ENCODE results near the gene PRPF39. TPM values are rescaled to one million over a fixed set of nuclear protein-coding genes. Genes with fewer than 3 reads are reported as not detected.

PRPF39 gene
- polyA plus RNA-seq, 2 of the 4 experiments (the other 2 are of a cell fraction): 24.4 to 57.5 TPM

DNA sequence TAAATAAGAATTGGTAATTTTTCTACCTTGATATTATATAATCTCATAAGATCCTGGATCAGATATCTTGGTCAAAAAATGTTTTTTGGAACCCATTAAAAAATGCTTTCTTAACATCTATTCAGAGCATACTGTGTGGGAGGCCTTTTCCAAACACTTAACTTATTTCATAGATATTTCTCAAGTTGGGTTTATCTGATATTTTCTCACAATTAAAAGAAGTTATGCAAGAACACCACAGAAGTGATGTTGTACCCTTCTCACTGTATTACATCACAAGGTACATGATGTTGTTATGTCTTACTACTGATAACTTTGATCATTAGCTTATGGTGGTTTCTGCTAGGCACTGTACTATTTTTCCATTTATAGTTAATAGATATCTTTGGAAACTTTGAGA is 23.4 kb upstream of the PRPF39 start:
- Histone ChIP-seq H3K27ac (no peak overlapping the region), H3K9me3 (no peaks in the 10 kb centered on the region), H3K4me3 (no peak overlapping the region), H3K4me1 (no peaks in the 10 kb centered on the region), H3K4me2 (no peak overlapping the region)
- TF ChIP-seq MAFK (IDR thresholded peaks at IDR 0.05; ENCODE audit: partially characterized antibody): no peak
- TF ChIP-seq POLR2A (IDR thresholded peaks at IDR 0.05; ENCODE audit: low read length): no peak
- TF ChIP-seq NPAS2 (CRISPR knock-in tag; IDR thresholded peaks at IDR 0.05; ENCODE audit: borderline replicate concordance): no peak
- TF ChIP-seq, protein P1, sequence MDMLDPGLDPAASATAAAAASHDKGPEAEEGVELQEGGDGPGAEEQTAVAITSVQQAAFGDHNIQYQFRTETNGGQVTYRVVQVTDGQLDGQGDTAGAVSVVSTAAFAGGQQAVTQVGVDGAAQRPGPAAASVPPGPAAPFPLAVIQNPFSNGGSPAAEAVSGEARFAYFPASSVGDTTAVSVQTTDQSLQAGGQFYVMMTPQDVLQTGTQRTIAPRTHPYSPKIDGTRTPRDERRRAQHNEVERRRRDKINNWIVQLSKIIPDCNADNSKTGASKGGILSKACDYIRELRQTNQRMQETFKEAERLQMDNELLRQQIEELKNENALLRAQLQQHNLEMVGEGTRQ (IDR thresholded peaks at IDR 0.05): no peak
- TF ChIP-seq MYC (IDR thresholded peaks at IDR 0.05; ENCODE audit: borderline replicate concordance, low read length): no peak
- no peak for TF ChIP-seq RFX5 (IDR thresholded peaks at IDR 0.05)
- TF ChIP-seq, protein P2, sequence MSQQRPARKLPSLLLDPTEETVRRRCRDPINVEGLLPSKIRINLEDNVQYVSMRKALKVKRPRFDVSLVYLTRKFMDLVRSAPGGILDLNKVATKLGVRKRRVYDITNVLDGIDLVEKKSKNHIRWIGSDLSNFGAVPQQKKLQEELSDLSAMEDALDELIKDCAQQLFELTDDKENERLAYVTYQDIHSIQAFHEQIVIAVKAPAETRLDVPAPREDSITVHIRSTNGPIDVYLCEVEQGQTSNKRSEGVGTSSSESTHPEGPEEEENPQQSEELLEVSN (IDR thresholded peaks at IDR 0.05; ENCODE audit: borderline replicate concordance, low read depth): no peak
- no peak for ATAC-seq
- no peak for FAIRE-seq
- DNase-seq (ENCODE audit: low read depth in 1 of 2, low spot score in 1 of 2): no peak
- ChIA-PET POLR2A (interaction anchor here (0.6 kb wide), 1 partner anchor 161 kb away, joined by 3 read pairs; no protein-coding TSS in a partner anchor), CTCF (no interaction called here)

DNA sequence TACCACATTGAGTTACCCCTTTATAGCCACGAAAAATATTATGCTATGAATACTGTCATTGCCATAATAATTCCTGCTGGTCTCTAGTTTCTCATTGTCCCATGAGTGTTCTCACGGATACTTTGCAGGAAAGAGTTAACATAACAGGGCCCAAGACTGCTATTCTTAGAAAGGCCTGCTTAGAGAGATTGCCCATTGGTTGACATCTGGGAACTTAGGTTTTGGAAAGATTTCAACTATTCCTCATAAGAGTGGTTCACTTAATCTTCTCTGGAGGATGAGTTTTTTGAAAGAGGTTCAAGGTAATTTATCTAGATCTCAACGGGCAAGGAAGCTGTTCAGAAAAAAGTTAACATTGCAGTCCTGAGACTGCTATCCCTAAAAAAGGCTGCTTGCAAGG is 18.4 kb upstream of the PRPF39 start:
- POLR2A ChIA-PET: no interaction called here
- no peak for ATAC-seq
- CTCF ChIA-PET: interaction anchor here (1.4 kb wide), 1 partner anchor 152 kb away, joined by 4 read pairs; no protein-coding TSS in a partner anchor
- FAIRE-seq: no peak
- no peaks in the 10 kb centered on the region for H3K9me3 ChIP-seq
- H3K4me1 ChIP-seq: no peaks in the 10 kb centered on the region
- DNase-seq (ENCODE audit: low read depth in 1 of 2, low spot score in 1 of 2): no peak
- no peak overlapping the region for H3K27ac ChIP-seq
- WGBS (ENCODE audit: missing lambda C conversion rate): 74% methylated on average over 3 of the region's 3 CpGs
- no peak overlapping the region for H3K4me3 ChIP-seq
- H3K4me2 ChIP-seq: no peak overlapping the region
- TF ChIP-seq, protein P3, sequence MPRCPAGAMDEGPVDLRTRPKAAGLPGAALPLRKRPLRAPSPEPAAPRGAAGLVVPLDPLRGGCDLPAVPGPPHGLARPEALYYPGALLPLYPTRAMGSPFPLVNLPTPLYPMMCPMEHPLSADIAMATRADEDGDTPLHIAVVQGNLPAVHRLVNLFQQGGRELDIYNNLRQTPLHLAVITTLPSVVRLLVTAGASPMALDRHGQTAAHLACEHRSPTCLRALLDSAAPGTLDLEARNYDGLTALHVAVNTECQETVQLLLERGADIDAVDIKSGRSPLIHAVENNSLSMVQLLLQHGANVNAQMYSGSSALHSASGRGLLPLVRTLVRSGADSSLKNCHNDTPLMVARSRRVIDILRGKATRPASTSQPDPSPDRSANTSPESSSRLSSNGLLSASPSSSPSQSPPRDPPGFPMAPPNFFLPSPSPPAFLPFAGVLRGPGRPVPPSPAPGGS (IDR thresholded peaks at IDR 0.05): no peak
- no peak for TF ChIP-seq RAD21 (conservative IDR thresholded peaks at IDR 0.05 in 1 of 2, IDR thresholded peaks at IDR 0.05 in 1 of 2)
- no peak for TF ChIP-seq JUNB (IDR thresholded peaks at IDR 0.05)
- no peak for TF ChIP-seq FOXS1 (CRISPR knock-in tag; IDR thresholded peaks at IDR 0.05)
- TF ChIP-seq NR3C1 (IDR thresholded peaks at IDR 0.05): no peak
- TF ChIP-seq ESRRA (IDR thresholded peaks at IDR 0.05; ENCODE audit: borderline replicate concordance, low read length): no peak
- TF ChIP-seq RCOR1 (IDR thresholded peaks at IDR 0.05; ENCODE audit: low read depth, low read length): no peak
- TF ChIP-seq, protein P4, sequence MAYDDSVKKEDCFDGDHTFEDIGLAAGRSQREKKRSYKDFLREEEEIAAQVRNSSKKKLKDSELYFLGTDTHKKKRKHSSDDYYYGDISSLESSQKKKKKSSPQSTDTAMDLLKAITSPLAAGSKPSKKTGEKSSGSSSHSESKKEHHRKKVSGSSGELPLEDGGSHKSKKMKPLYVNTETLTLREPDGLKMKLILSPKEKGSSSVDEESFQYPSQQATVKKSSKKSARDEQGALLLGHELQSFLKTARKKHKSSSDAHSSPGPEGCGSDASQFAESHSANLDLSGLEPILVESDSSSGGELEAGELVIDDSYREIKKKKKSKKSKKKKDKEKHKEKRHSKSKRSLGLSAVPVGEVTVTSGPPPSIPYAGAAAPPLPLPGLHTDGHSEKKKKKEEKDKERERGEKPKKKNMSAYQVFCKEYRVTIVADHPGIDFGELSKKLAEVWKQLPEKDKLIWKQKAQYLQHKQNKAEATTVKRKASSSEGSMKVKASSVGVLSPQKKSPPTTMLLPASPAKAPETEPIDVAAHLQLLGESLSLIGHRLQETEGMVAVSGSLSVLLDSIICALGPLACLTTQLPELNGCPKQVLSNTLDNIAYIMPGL (CRISPR knock-in tag; IDR thresholded peaks at IDR 0.05; ENCODE audit: borderline replicate concordance): no peak
- TF ChIP-seq TFCP2L1 (CRISPR knock-in tag; IDR thresholded peaks at IDR 0.05): no peak
- TF ChIP-seq HOXB5 (CRISPR knock-in tag; IDR thresholded peaks at IDR 0.05): no peak
- no peak for TF ChIP-seq CHD2 (IDR thresholded peaks at IDR 0.05; ENCODE audit: low read length, partially characterized antibody)
- TF ChIP-seq POLR2A (IDR thresholded peaks at IDR 0.05; ENCODE audit: low read length): no peak
- TF ChIP-seq SREBF2 (IDR thresholded peaks at IDR 0.05): no peak
- TF ChIP-seq, protein P5, sequence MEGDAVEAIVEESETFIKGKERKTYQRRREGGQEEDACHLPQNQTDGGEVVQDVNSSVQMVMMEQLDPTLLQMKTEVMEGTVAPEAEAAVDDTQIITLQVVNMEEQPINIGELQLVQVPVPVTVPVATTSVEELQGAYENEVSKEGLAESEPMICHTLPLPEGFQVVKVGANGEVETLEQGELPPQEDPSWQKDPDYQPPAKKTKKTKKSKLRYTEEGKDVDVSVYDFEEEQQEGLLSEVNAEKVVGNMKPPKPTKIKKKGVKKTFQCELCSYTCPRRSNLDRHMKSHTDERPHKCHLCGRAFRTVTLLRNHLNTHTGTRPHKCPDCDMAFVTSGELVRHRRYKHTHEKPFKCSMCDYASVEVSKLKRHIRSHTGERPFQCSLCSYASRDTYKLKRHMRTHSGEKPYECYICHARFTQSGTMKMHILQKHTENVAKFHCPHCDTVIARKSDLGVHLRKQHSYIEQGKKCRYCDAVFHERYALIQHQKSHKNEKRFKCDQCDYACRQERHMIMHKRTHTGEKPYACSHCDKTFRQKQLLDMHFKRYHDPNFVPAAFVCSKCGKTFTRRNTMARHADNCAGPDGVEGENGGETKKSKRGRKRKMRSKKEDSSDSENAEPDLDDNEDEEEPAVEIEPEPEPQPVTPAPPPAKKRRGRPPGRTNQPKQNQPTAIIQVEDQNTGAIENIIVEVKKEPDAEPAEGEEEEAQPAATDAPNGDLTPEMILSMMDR (IDR thresholded peaks at IDR 0.05): no peak
- TF ChIP-seq RFX5 (IDR thresholded peaks at IDR 0.05): no peak
- TF ChIP-seq CHD4 (IDR thresholded peaks at IDR 0.05; ENCODE audit: borderline replicate concordance): no peak
